B cell (primary cell): ENCODE results near the gene PLK1. TPM values are rescaled to one million over a fixed set of nuclear protein-coding genes. Genes with fewer than 3 reads are reported as not detected.

ENCODE experiments used
- ATAC-seq: fragments of 200-7000 bp; cut with Tn5 transposase; one replicate; pipeline ENCODE4 v1.10.0; 2021; ENCODE audit warnings: low read depth, mild to moderate bottlenecking, moderate number of reproducible peaks, moderate library complexity
- CTCF ChIA-PET: fragments of 350-600 bp; sonication (Branson Sonifier 250); formaldehyde crosslinking; loops from one replicate; lab custom pipeline; 2021; ENCODE audit warnings: antibody characterized with exemption, inconsistent platforms; lab: Charles Lee
- POLR2A ChIA-PET: fragments of 350-600 bp; sonication (Branson Sonifier 250); formaldehyde crosslinking; loops from one replicate; lab custom pipeline; 2021; ENCODE audit warnings: antibody characterized with exemption; lab: Charles Lee
- DNase-seq: peaks from one replicate; pipeline ENCODE4 v3.0.0; 2013
- H2AFZ ChIP-seq: 2 replicates; pipeline ENCODE4 v1.6.1; 2012; ENCODE audit warnings: mild to moderate bottlenecking, low read depth, low read length; ENCODE audit not compliant: insufficient read depth, poor library complexity, severe bottlenecking
- H3K27ac ChIP-seq, 2 donors: 1 replicate in 1 of 2; 2 replicates in 1 of 2; pipeline ENCODE4 v1.5.1; 2012 to 2013; ENCODE audit warnings: low read length in 2 of 2, mild to moderate bottlenecking in 2 of 2, moderate library complexity in 1 of 2
- H3K27me3 ChIP-seq, 4 experiments: fragments of 200-600 bp in 1 of 4; sonication (generic) in 1 of 4; replicated peaks in 1 of 4; 1 replicate in 2 of 4; 2 replicates in 2 of 4; pipeline versions ENCODE4 v1.6.1 to v1.7.0; 2013 to 2016; ENCODE audit warnings: low read length in 3 of 4, mild to moderate bottlenecking in 2 of 4, mixed read lengths in 1 of 4, moderate library complexity in 1 of 4; ENCODE audit not compliant: insufficient read depth in 4 of 4, control insufficient read depth in 3 of 4; ENCODE audit errors: control extremely low read depth in 1 of 4
- H3K36me3 ChIP-seq, 2 experiments: replicated peaks in 1 of 2; 1 replicate in 1 of 2; 2 replicates in 1 of 2; pipeline versions ENCODE4 v1.6.1 to v1.7.1; 2013; ENCODE audit warnings: low read length in 1 of 2; ENCODE audit not compliant: insufficient read depth in 2 of 2, control insufficient read depth in 1 of 2; ENCODE audit errors: control extremely low read depth in 1 of 2, extremely low read depth in 1 of 2
- H3K4me1 ChIP-seq, 2 donors: fragments of 200-600 bp in 1 of 2; sonication (generic) in 1 of 2; 1 replicate in 1 of 2; 2 replicates in 1 of 2; pipeline versions ENCODE4 v1.5.1 to v1.6.1; 2013 to 2017; ENCODE audit warnings: low read length in 2 of 2; ENCODE audit not compliant: control insufficient read depth in 2 of 2, insufficient read depth in 2 of 2
- H3K4me2 ChIP-seq: replicated peaks from 2 replicates; pipeline ENCODE3; 2012; ENCODE audit warnings: mild to moderate bottlenecking, low read depth, low read length; ENCODE audit not compliant: poor library complexity, severe bottlenecking
- H3K4me3 ChIP-seq, 5 experiments: fragments of 200-600 bp in 1 of 5; sonication (generic) in 1 of 5; 1 replicate in 3 of 5; 2 replicates in 2 of 5; pipeline versions ENCODE4 v1.5.1 to v1.7.0; 2011 to 2016; ENCODE audit warnings: low read length in 4 of 5, mild to moderate bottlenecking in 4 of 5, low read depth in 2 of 5, control low read depth in 1 of 5, moderate library complexity in 1 of 5; ENCODE audit not compliant: insufficient read depth in 1 of 5; ENCODE audit errors: control extremely low read depth in 1 of 5, extremely low read depth in 1 of 5
- H3K79me2 ChIP-seq: fragments of 200-600 bp; sonication (generic); one replicate; pipeline ENCODE4 v1.6.0; 2016; ENCODE audit warnings: low read length; ENCODE audit not compliant: control insufficient read depth, insufficient read depth
- H3K9ac ChIP-seq: fragments of 200-600 bp; sonication (generic); 2 replicates; pipeline ENCODE4 v1.6.1; 2017; ENCODE audit warnings: mild to moderate bottlenecking, low read length, moderate library complexity
- H3K9me3 ChIP-seq, 3 donors: one replicate each; pipeline versions ENCODE4 v1.6.1 to v1.7.1; 2013; ENCODE audit warnings: low read length in 2 of 3; ENCODE audit not compliant: control insufficient read depth in 2 of 3, insufficient read depth in 1 of 3; ENCODE audit errors: control extremely low read depth in 1 of 3
- H4K20me1 ChIP-seq: 2 replicates; pipeline ENCODE4 v1.6.0; 2012; ENCODE audit warnings: mild to moderate bottlenecking, low read length; ENCODE audit not compliant: insufficient read depth, control insufficient read depth, poor library complexity, severe bottlenecking
- H3K27ac Mint-ChIP-seq: one replicate; pipeline ENCODE4 v1.8.0; 2021; ENCODE audit warnings: mixed read lengths
- H3K27me3 Mint-ChIP-seq: one replicate; pipeline ENCODE4 v1.8.0; 2021; ENCODE audit warnings: mixed read lengths
- H3K4me1 Mint-ChIP-seq: one replicate; pipeline ENCODE4 v1.8.0; 2021; ENCODE audit warnings: mixed read lengths
- H3K4me3 Mint-ChIP-seq: one replicate; pipeline ENCODE4 v1.8.0; 2021; ENCODE audit warnings: mixed read lengths
- H3K9me3 Mint-ChIP-seq: one replicate; pipeline ENCODE4 v1.8.0; 2022; ENCODE audit warnings: mixed read lengths; ENCODE audit not compliant: insufficient read depth
- CTCF ChIP-seq: fragments of 200-600 bp; IDR thresholded peaks from one replicate; pipeline ENCODE4 v1.8.0; 2022; ENCODE audit warnings: antibody characterized with exemption, mild to moderate bottlenecking
- EZH2 ChIP-seq: IDR thresholded peaks from 2 replicates; pipeline ENCODE4 v1.6.1; 2012; ENCODE audit warnings: borderline replicate concordance, low read depth, mild to moderate bottlenecking, moderate library complexity, low read length; ENCODE audit not compliant: insufficient read depth, poor library complexity, severe bottlenecking
- WGBS: methylation state at CpG from one replicate; pipeline ENCODE4 v1.1.5; 2013; ENCODE audit warnings: missing lambda C conversion rate; ENCODE audit not compliant: insufficient coverage; 5-methylcytosine and 5-hydroxymethylcytosine counted together
- intact Hi-C: fragments of 100-400 bp; cut with micrococcal nuclease; formaldehyde crosslinking; loops from one replicate; pipeline ENCODE4 v1.10.0; 2022
- polyA plus RNA-seq: library from polyadenylated mRNA; depleted of rRNA; stranded (reverse); fragments of >200 nt; gene quantifications from 2 replicates; pipeline ENCODE4 v1.2.3, GENCODE V29; 2012
- total RNA-seq, 2 donors: library from RNA; stranded (reverse); fragments of 120-200 nt in 1 of 2; gene quantifications; 1 replicate in 1 of 2; 2 replicates in 1 of 2; pipeline versions ENCODE4 v1.2.3 to v1.2.4, GENCODE V29; 2013 to 2022

PLK1 gene
- total and polyA plus RNA-seq, 2 donors (not counting 1 experiment from before 2014, with no cell fraction given), result 2.7 to 3.5 TPM

GRCh38 chr16:23651943-23652468 lies 26.7 kb upstream of the PLK1 start:
- H3K4me3 Mint-ChIP-seq, result peak overlapping the region; percentile 52
- no peaks in the 10 kb centered on the region for H3K27me3 Mint-ChIP-seq
- Histone ChIP-seq H3K27me3 (no peaks in the 10 kb centered on the region), H3K36me3 (peaks cover 6 to 23% of the 10 kb centered on the region in 2 experiments), H3K4me2 (no peak overlapping the region), H3K9ac (peak overlapping the region; percentile 20), H2AFZ (peak overlapping the region; percentile 6), H3K4me3 (no peak overlapping the region), H3K79me2 (peaks cover 53% of the 10 kb centered on the region), H3K9me3 (no peaks in the 10 kb centered on the region), H3K27ac (peak overlapping the region; percentile 16 to 58), H3K4me1 (peaks cover 13% of the 10 kb centered on the region in 2 donors), H4K20me1 (peaks cover 25% of the 10 kb centered on the region)
- intact Hi-C loops, result no loop called here
- ATAC-seq (no peak), DNase-seq (no peak)
- WGBS, result 70% methylated on average over 1 of the region's 4 CpGs
- ChIA-PET CTCF (no interaction called here), POLR2A (interaction anchor here (0.6 kb wide), 1 partner anchor 165 kb away, joined by 6 read pairs; no protein-coding TSS in a partner anchor)
- peak overlapping the region; percentile 70 for H3K27ac Mint-ChIP-seq
- TF ChIP-seq CTCF (no peak), EZH2 (no peak)
- H3K9me3 Mint-ChIP-seq, result no peaks in the 10 kb centered on the region
- peaks cover 28% of the 10 kb centered on the region for H3K4me1 Mint-ChIP-seq

DNA sequence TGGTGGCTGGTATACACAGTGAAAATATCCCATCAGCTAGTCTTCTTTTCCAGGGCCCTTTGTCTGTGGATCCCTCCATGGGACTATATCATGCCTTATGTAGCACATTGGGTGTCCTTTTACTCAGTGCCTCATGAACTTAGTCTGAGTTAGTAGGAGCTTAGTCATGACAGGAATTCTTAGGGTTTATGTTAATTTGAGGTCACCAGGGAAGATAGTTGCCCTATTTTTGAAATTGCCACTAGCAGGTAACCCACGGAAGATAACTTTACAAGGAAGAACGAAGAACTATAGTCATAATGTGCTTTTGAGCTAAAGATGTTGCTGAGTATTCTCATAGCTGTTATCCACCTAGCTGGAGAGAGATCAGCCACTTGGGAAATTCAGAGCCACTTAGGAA lies 14.8 kb upstream of the PLK1 start:
- H2AFZ ChIP-seq, result no peak overlapping the region
- no peaks in the 10 kb centered on the region for H3K79me2 ChIP-seq
- no peaks in the 10 kb centered on the region for H3K4me1 ChIP-seq
- no CpG with 5 or more reads among the region's 2 CpGs for WGBS
- no peaks in the 10 kb centered on the region for H3K27me3 ChIP-seq
- no peak for ATAC-seq
- Mint-ChIP-seq H3K27ac (no peak overlapping the region), H3K4me3 (no peak overlapping the region), H3K9me3 (no peaks in the 10 kb centered on the region), H3K4me1 (peaks cover 3% of the 10 kb centered on the region), H3K27me3 (no peaks in the 10 kb centered on the region)
- DNase-seq, result no peak
- no peaks in the 10 kb centered on the region for H3K9me3 ChIP-seq
- H3K4me3 ChIP-seq, result no peak overlapping the region
- CTCF ChIA-PET, result no interaction called here
- H4K20me1 ChIP-seq, result peaks cover 7% of the 10 kb centered on the region
- TF ChIP-seq CTCF (no peak), EZH2 (no peak)
- H3K27ac ChIP-seq, result no peak overlapping the region
- H3K9ac ChIP-seq, result no peak overlapping the region
- intact Hi-C loops, result no loop called here
- H3K4me2 ChIP-seq, result no peak overlapping the region
- POLR2A ChIA-PET, result no interaction called here
- peaks cover 7 to 93% of the 10 kb centered on the region in 2 experiments for H3K36me3 ChIP-seq
